ENCODE data around the gene RPL13A. TPM values are rescaled to one million over a fixed set of nuclear protein-coding genes. Genes with fewer than 3 reads are reported as not detected.

The RPL13A gene
- total and polyA plus RNA-seq, 2 donors (not counting 3 experiments of a cell fraction or from before 2014, with no cell fraction given) = 2,291 to 4,148 TPM

DNA sequence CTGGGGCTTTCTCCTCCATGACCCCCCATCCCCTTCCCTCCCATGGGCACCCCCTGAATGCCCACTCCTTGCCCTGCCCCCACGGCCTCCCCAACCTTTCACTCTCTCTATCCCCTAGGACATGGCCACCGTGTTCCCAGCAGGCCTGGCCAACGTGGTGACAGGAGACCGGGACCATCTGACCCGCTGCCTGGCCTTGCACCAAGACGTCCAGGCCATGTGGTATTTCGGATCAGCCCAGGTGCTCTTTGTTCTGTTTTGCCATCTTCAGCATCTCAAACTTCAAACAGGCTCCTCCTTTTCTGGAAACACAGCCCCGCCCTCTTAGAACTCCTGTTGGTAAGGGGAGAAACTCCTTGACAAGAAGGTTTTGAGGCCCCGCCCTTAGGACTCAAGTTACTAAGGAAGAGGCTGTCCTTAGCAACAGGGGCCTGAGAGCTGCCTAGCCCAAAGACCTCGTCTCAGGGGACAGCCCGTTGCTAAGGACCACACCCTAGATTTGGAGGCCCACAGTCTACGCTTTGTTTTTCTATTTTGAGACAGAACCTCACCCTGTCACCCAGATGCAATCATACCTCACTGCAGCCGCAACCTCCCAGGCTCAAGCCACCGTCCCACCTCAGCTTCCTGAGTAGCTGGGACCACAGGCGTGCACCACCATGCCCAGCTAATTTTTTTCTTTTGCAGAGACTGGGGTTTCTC is 18.5 kb upstream of the RPL13A start:
- FAIRE-seq = no peak
- intact Hi-C loops (cut with micrococcal nuclease) = no loop called here
- Histone ChIP-seq H3K9me1 (replicated peaks; ENCODE audit: control insufficient read depth, extremely low read depth, insufficient read depth, low read length) (no peaks in the 10 kb centered on the region), H3K4me2 (ENCODE audit: insufficient read depth, low read length) (no peak overlapping the region), H3K9ac (replicated peaks; ENCODE audit: extremely low read depth, insufficient read depth, low read length) (no peak overlapping the region), H3K4me1 (ENCODE audit: control insufficient read depth, extremely low read depth, insufficient read depth, low read length) (peaks cover 4% of the 10 kb centered on the region), H3K27ac (ENCODE audit: insufficient read depth, low read depth, low read length) (no peak overlapping the region), H2AFZ (ENCODE audit: low read depth, low read length) (no peak overlapping the region), H3K36me3 (ENCODE audit: control insufficient read depth in 2 of 2, extremely low read depth in 1 of 2, insufficient read depth in 2 of 2, low read length in 2 of 2) (peaks cover 0 to 12% of the 10 kb centered on the region in 2 experiments), H4K20me1 (replicated peaks; ENCODE audit: control insufficient read depth, extremely low read depth, insufficient read depth, low read length) (no peaks in the 10 kb centered on the region), H3K4me3 (replicated peaks in 1 of 3; ENCODE audit: insufficient read depth in 1 of 3, low read depth in 1 of 3, low read length in 3 of 3) (no peak overlapping the region), H3K79me2 (ENCODE audit: control insufficient read depth, insufficient read depth, low read length) (no peaks in the 10 kb centered on the region), H3K9me3 (replicated peaks; ENCODE audit: control insufficient read depth, insufficient read depth, low read length) (no peaks in the 10 kb centered on the region), H3K27me3 (ENCODE audit: control insufficient read depth in 2 of 2, insufficient read depth in 2 of 2, low read length in 2 of 2) (no peaks in the 10 kb centered on the region)
- POLR2A ChIA-PET = no interaction called here
- TF ChIP-seq MYC (IDR thresholded peaks at IDR 0.05; ENCODE audit: low read depth, low read length) (no peak), MAX (IDR thresholded peaks at IDR 0.05; ENCODE audit: insufficient read depth, insufficient read length) (no peak), POLR2A (IDR thresholded peaks at IDR 0.05; ENCODE audit: low read depth, low read length) (no peak)
- TF ChIP-seq, protein P1, sequence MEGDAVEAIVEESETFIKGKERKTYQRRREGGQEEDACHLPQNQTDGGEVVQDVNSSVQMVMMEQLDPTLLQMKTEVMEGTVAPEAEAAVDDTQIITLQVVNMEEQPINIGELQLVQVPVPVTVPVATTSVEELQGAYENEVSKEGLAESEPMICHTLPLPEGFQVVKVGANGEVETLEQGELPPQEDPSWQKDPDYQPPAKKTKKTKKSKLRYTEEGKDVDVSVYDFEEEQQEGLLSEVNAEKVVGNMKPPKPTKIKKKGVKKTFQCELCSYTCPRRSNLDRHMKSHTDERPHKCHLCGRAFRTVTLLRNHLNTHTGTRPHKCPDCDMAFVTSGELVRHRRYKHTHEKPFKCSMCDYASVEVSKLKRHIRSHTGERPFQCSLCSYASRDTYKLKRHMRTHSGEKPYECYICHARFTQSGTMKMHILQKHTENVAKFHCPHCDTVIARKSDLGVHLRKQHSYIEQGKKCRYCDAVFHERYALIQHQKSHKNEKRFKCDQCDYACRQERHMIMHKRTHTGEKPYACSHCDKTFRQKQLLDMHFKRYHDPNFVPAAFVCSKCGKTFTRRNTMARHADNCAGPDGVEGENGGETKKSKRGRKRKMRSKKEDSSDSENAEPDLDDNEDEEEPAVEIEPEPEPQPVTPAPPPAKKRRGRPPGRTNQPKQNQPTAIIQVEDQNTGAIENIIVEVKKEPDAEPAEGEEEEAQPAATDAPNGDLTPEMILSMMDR (IDR thresholded peaks at IDR 0.05; ENCODE audit: extremely low read depth in 1 of 2, insufficient read depth in 1 of 2, low read depth in 1 of 2, low read length in 2 of 2) = no peak
- DNase-seq (ENCODE audit: low read depth, low spot score) = no peak
- CTCF ChIA-PET = interaction anchor here (1.3 kb wide), 1 partner anchor 10 kb away, joined by 3 read pairs; no protein-coding TSS in a partner anchor
- no TSS peak for BruUV-seq (replicated peaks)
- dilution Hi-C loops (cut with MboI; ENCODE audit: extremely low pct_ligation_motif_present, low sequenced_read_pairs) = no loop called here
